ENCODE results near the gene MAP2K5.

MAP2K5 gene

GRCh38 chr15:67707520-67708283 lies 165.2 kb downstream of the MAP2K5 start:
- no peak overlapping the region for H3K9ac ChIP-seq (ENCODE audit: low read length)
- H3K9me3 ChIP-seq (ENCODE audit: insufficient read depth, low read length), result no peaks in the 10 kb centered on the region
- no peaks in the 10 kb centered on the region for H3K36me3 ChIP-seq (replicated peaks; ENCODE audit: low read depth, low read length)
- H2AFZ ChIP-seq (ENCODE audit: low read depth, low read length), result no peak overlapping the region
- H3K4me1 ChIP-seq (ENCODE audit: low read length), result no peaks in the 10 kb centered on the region
- H3K79me2 ChIP-seq (ENCODE audit: low read length), result no peaks in the 10 kb centered on the region
- H3K4me2 ChIP-seq (ENCODE audit: low read length), result no peak overlapping the region
- H3K4me3 ChIP-seq (ENCODE audit: low read length), result no peak overlapping the region
- TF ChIP-seq EZH2phosphoT487 (IDR thresholded peaks at IDR 0.05; ENCODE audit: low read depth), result no peak
- no peak for TF ChIP-seq CTCF (IDR thresholded peaks at IDR 0.05; ENCODE audit: low read depth, low read length)
- no peak overlapping the region for H3K27ac ChIP-seq (ENCODE audit: low read length)
- no peaks in the 10 kb centered on the region for H4K20me1 ChIP-seq (ENCODE audit: insufficient read depth, low read length)
- H3K27me3 ChIP-seq (ENCODE audit: low read depth, low read length), result no peaks in the 10 kb centered on the region

DNA sequence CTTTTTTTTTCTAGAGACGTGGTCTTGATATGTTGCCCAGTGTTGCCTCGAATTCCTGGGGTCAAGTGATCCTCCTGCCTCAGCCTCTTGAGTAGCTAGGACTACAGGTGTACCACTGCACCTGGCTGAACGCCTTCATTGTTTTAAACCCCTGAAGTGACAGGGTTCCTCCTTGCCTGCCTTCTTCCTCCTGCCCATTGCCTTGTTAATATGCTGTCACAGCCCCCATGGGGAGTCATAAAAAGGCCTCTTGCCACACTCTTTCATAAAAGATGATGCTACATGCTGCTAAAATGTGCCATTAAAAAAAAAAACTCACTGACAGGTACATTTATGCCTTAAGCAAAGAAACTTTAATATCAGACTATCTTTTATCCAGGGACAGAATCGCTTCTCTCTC lies 166.0 kb downstream of the MAP2K5 start:
- no peaks in the 10 kb centered on the region for H3K79me2 ChIP-seq (ENCODE audit: low read length)
- no peaks in the 10 kb centered on the region for H3K4me1 ChIP-seq (ENCODE audit: low read length)
- no peak for TF ChIP-seq CTCF (IDR thresholded peaks at IDR 0.05; ENCODE audit: low read depth, low read length)
- TF ChIP-seq EZH2phosphoT487 (IDR thresholded peaks at IDR 0.05; ENCODE audit: low read depth), result no peak
- no peaks in the 10 kb centered on the region for H4K20me1 ChIP-seq (ENCODE audit: insufficient read depth, low read length)
- H3K9me3 ChIP-seq (ENCODE audit: insufficient read depth, low read length), result no peaks in the 10 kb centered on the region
- H3K27me3 ChIP-seq (ENCODE audit: low read depth, low read length), result no peaks in the 10 kb centered on the region
- H3K36me3 ChIP-seq (replicated peaks; ENCODE audit: low read depth, low read length), result no peaks in the 10 kb centered on the region
- no peak overlapping the region for H3K4me2 ChIP-seq (ENCODE audit: low read length)
- H3K4me3 ChIP-seq (ENCODE audit: low read length), result no peak overlapping the region
- no peak overlapping the region for H2AFZ ChIP-seq (ENCODE audit: low read depth, low read length)
- no peak overlapping the region for H3K27ac ChIP-seq (ENCODE audit: low read length)
- H3K9ac ChIP-seq (ENCODE audit: low read length), result no peak overlapping the region

DNA sequence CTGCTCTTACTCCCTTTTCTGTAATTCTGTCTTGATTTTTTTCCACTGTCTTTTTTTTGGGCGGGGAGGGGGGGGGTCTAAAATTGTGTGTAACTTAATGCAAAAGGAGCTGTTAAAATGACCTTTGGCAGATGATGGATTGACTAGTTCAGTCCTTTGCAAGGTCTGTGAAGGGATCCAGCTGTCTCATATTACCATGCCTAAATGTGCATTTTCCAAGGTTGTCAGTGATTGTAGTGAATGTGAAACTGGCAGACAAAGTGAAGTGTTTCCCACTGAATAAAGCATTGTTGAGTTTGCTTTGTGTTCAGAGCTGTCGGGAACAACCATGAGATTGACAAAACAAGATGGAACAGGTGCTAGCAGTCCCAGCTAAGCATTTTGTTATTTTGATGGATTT lies 172.7 kb downstream of the MAP2K5 start:
- no peak overlapping the region for H3K27ac ChIP-seq (ENCODE audit: low read length)
- H3K4me3 ChIP-seq (ENCODE audit: low read length), result no peak overlapping the region
- H3K9ac ChIP-seq (ENCODE audit: low read length), result no peak overlapping the region
- H3K4me2 ChIP-seq (ENCODE audit: low read length), result no peak overlapping the region
- no peaks in the 10 kb centered on the region for H3K27me3 ChIP-seq (ENCODE audit: low read depth, low read length)
- no peak overlapping the region for H2AFZ ChIP-seq (ENCODE audit: low read depth, low read length)
- H3K36me3 ChIP-seq (replicated peaks; ENCODE audit: low read depth, low read length), result no peaks in the 10 kb centered on the region
- TF ChIP-seq EZH2phosphoT487 (IDR thresholded peaks at IDR 0.05; ENCODE audit: low read depth), result no peak
- no peak for TF ChIP-seq CTCF (IDR thresholded peaks at IDR 0.05; ENCODE audit: low read depth, low read length)
- no peaks in the 10 kb centered on the region for H3K79me2 ChIP-seq (ENCODE audit: low read length)
- no peaks in the 10 kb centered on the region for H3K4me1 ChIP-seq (ENCODE audit: low read length)
- no peaks in the 10 kb centered on the region for H3K9me3 ChIP-seq (ENCODE audit: insufficient read depth, low read length)
- no peaks in the 10 kb centered on the region for H4K20me1 ChIP-seq (ENCODE audit: insufficient read depth, low read length)

DNA sequence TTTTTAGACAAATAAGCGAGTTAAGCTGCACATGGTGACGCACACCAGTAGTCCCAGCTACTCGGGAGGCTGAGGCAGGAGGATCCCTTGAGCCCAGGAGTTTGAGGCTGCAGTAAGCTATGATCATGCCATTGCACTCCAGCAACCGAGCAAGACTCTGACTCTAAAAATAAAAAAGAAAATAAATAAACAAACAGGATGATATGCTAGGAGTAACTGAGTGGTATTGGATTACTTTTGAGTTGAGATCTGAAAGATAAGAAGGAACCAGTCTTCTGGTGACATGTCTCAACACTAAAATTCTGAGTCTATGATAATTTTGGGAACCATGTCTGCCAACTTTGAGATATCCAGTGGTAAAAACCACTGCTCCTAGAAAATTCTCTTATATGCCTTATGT lies 173.7 kb downstream of the MAP2K5 start:
- TF ChIP-seq EZH2phosphoT487 (IDR thresholded peaks at IDR 0.05; ENCODE audit: low read depth), result no peak
- TF ChIP-seq CTCF (IDR thresholded peaks at IDR 0.05; ENCODE audit: low read depth, low read length), result no peak
- H3K27me3 ChIP-seq (ENCODE audit: low read depth, low read length), result no peaks in the 10 kb centered on the region
- no peak overlapping the region for H2AFZ ChIP-seq (ENCODE audit: low read depth, low read length)
- H3K4me1 ChIP-seq (ENCODE audit: low read length), result peaks cover 9% of the 10 kb centered on the region
- H3K9me3 ChIP-seq (ENCODE audit: insufficient read depth, low read length), result no peaks in the 10 kb centered on the region
- H4K20me1 ChIP-seq (ENCODE audit: insufficient read depth, low read length), result no peaks in the 10 kb centered on the region
- no peak overlapping the region for H3K9ac ChIP-seq (ENCODE audit: low read length)
- no peak overlapping the region for H3K4me3 ChIP-seq (ENCODE audit: low read length)
- H3K4me2 ChIP-seq (ENCODE audit: low read length), result no peak overlapping the region
- H3K27ac ChIP-seq (ENCODE audit: low read length), result no peak overlapping the region
- H3K36me3 ChIP-seq (replicated peaks; ENCODE audit: low read depth, low read length), result no peaks in the 10 kb centered on the region
- no peaks in the 10 kb centered on the region for H3K79me2 ChIP-seq (ENCODE audit: low read length)

Data from OCI-LY3 (cell line).